Loucy (cell line): ENCODE data around the gene KIF16B.
"Not testable (repeated sequence)": the region's sequence is repeated elsewhere in the genome, so short reads cannot be mapped to it uniquely, and the experiment has no call there.

Source experiments
- CTCF ChIP-seq: fragments of 200-600 bp; sonication (generic); conservative IDR thresholded peaks from 2 replicates; pipeline ENCODE4 v1.5.1; 2014; ENCODE audit warnings: mild to moderate bottlenecking, antibody characterized with exemption, low read length
- EZH2phosphoT487 ChIP-seq: fragments of 200-600 bp; IDR thresholded peaks from 2 replicates; pipeline ENCODE4 v1.6.1; 2018; ENCODE audit warnings: antibody characterized with exemption, mild to moderate bottlenecking, moderate library complexity, borderline replicate concordance

GRCh38 chr20:16519673-16520072 lies 53.6 kb downstream of the KIF16B start:
- TF ChIP-seq CTCF, EZH2phosphoT487: not testable (repeated sequence)
